Measurements from ENCODE around the gene ADGRD1. TPM values are rescaled to one million over a fixed set of nuclear protein-coding genes. Genes with fewer than 3 reads are reported as not detected.

ADGRD1 gene
- total RNA-seq, 6 experiments from 2014 or later = not detected

DNA sequence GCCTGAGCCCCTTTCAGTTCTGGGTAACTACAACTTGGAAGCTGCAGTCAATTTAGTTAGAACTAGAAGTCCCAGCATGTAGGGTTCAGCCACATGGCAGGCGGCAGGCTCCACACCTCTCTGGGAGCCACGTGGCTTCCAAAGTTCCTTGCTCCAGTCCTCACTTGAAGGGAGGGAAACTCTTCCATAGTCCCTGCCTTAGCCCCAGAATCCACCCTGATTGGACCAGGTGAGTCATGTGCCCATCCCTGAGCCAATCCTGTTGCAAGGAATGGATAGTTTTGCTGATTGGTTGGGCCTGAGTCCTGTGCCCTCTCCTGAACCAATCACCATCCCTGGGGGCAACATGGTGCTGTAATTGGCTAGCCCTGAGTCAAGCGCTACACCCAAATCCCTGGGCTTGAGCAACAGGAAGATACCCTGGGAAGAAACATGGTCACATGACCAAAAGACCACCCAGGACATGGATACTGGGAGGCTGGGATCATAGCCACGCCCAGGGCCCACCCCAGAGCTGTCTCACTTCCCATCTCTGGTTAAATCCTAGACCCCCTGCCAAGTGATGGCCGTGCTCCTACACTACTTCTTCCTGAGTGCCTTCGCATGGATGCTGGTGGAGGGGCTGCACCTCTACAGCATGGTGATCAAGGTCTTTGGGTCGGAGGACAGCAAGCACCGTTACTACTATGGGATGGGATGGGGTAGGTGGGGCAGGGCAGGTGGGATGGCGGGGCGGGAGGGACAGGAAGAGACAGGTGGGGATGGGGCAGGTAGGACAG lies 154.7 kb downstream of the ADGRD1 start:
- Mint-ChIP-seq H3K9me3 (peaks cover 19% of the 10 kb centered on the region), H3K4me3 (no peak overlapping the region), H3K4me1 (ENCODE audit: low read depth) (no peaks in the 10 kb centered on the region), H3K27ac (no peak overlapping the region), H3K36me3 (ENCODE audit: low read depth) (no peaks in the 10 kb centered on the region), H3K27me3 (ENCODE audit: insufficient read depth) (no peaks in the 10 kb centered on the region)
- TF ChIP-seq CTCF (IDR thresholded peaks at IDR 0.05) = no peak
- no peak for DNase-seq

GRCh38 chr12:131111446-131111845 lies 157.7 kb downstream of the ADGRD1 start:
- peaks cover 28% of the 10 kb centered on the region for H3K9me3 Mint-ChIP-seq
- no peak overlapping the region for H3K27ac Mint-ChIP-seq
- H3K4me1 Mint-ChIP-seq (ENCODE audit: low read depth) = no peaks in the 10 kb centered on the region
- no peak for DNase-seq
- H3K27me3 Mint-ChIP-seq (ENCODE audit: insufficient read depth) = no peaks in the 10 kb centered on the region
- no peaks in the 10 kb centered on the region for H3K36me3 Mint-ChIP-seq (ENCODE audit: low read depth)
- TF ChIP-seq CTCF (IDR thresholded peaks at IDR 0.05) = no peak
- H3K4me3 Mint-ChIP-seq = no peak overlapping the region

DNA sequence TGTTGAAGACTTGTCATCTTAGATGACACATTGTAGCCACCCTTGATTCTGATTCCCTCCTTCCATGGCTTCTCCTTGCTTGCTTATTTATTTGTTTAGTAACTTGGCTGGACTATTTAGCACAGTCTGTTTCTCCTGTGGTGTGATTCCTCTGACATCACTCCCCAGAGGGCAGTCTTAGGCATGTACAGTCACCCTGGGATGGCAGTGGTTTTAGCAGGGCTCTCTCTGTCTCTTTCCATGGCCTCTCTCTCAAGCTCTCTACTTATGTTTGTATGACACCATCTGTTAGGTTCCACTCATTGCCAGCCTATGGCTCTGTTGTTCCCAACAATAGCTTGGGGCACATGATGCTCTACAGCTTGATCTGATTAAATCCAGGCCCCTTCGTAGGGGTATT lies 158.3 kb downstream of the ADGRD1 start:
- Mint-ChIP-seq H3K36me3 (ENCODE audit: low read depth) (no peaks in the 10 kb centered on the region), H3K27me3 (ENCODE audit: insufficient read depth) (no peaks in the 10 kb centered on the region), H3K4me1 (ENCODE audit: low read depth) (no peaks in the 10 kb centered on the region), H3K9me3 (peaks cover 28% of the 10 kb centered on the region), H3K4me3 (no peak overlapping the region), H3K27ac (no peak overlapping the region)
- no peak for TF ChIP-seq CTCF (IDR thresholded peaks at IDR 0.05)
- no peak for DNase-seq

GRCh38 chr12:131112700-131113290 lies 159.1 kb downstream of the ADGRD1 start:
- Mint-ChIP-seq H3K9me3 (peaks cover 28% of the 10 kb centered on the region), H3K4me1 (ENCODE audit: low read depth) (no peaks in the 10 kb centered on the region), H3K4me3 (no peak overlapping the region), H3K36me3 (ENCODE audit: low read depth) (no peaks in the 10 kb centered on the region), H3K27me3 (ENCODE audit: insufficient read depth) (no peaks in the 10 kb centered on the region), H3K27ac (no peak overlapping the region)
- DNase-seq = no peak
- no peak for TF ChIP-seq CTCF (IDR thresholded peaks at IDR 0.05)

GRCh38 chr12:131113568-131114270 lies 160.0 kb downstream of the ADGRD1 start:
- Mint-ChIP-seq H3K4me3 (no peak overlapping the region), H3K27ac (no peak overlapping the region), H3K9me3 (peaks cover 28% of the 10 kb centered on the region), H3K4me1 (ENCODE audit: low read depth) (no peaks in the 10 kb centered on the region), H3K36me3 (ENCODE audit: low read depth) (no peaks in the 10 kb centered on the region), H3K27me3 (ENCODE audit: insufficient read depth) (peaks cover under 1% of the 10 kb centered on the region; the same call in 1 of the 2 replicates)
- TF ChIP-seq CTCF (IDR thresholded peaks at IDR 0.05) = no peak
- no peak for DNase-seq
